ENCODE measurements around the gene EPHA4.
A peak's percentile ranks its signal among the peaks of the same experiment; 100 is the strongest.

EPHA4 gene

GRCh38 chr2:221484761-221485502 is 87.2 kb downstream of the EPHA4 start:
- Histone ChIP-seq H3K27ac (peak overlapping the region in 1 of 21 experiments; percentile 25), H3K4me3 (no peak overlapping the region)

- no peak overlapping the region for H3K4me3 ChIP-seq
Measured at GRCh38 chr2:221482666-221483455, 89.2 kb downstream of the EPHA4 start.

GRCh38 chr2:221480821-221481220 is 91.3 kb downstream of the EPHA4 start:
- H3K4me3 ChIP-seq: no peak overlapping the region
- no peak overlapping the region for H3K27ac ChIP-seq

More at GRCh38 chr2:221482666-221483455, 89.2 kb downstream of the EPHA4 start:
- no peak overlapping the region for H3K27ac ChIP-seq

- H3K27ac ChIP-seq: no peak overlapping the region
- no peak overlapping the region for H3K4me3 ChIP-seq
Measured at GRCh38 chr2:221480163-221480562, 91.9 kb downstream of the EPHA4 start.

GRCh38 chr2:221478485-221478863 is 93.6 kb downstream of the EPHA4 start:
- H3K27ac ChIP-seq: peak overlapping the region in 3 of 21 experiments; percentile 4 to 23 (median 7)
- no peak overlapping the region for H3K4me3 ChIP-seq

- H3K4me3 ChIP-seq: no peak overlapping the region
- peak overlapping the region in 4 of 21 experiments; percentile 4 to 23 (median 8) for H3K27ac ChIP-seq
Measured at GRCh38 chr2:221477714-221478484, 94.2 kb downstream of the EPHA4 start.

GRCh38 chr2:221476195-221476594 is 95.9 kb downstream of the EPHA4 start:
- Histone ChIP-seq H3K27ac (no peak overlapping the region), H3K4me3 (no peak overlapping the region)

GRCh38 chr2:221473451-221473850 is 98.7 kb downstream of the EPHA4 start:
- Histone ChIP-seq H3K4me3 (no peak overlapping the region), H3K27ac (no peak overlapping the region)

- peak overlapping the region in 7 of 21 experiments; percentile 23 to 68 (median 51) for H3K27ac ChIP-seq
Measured at GRCh38 chr2:221468317-221468716, 103.8 kb downstream of the EPHA4 start.

GRCh38 chr2:221467610-221468009 is 104.5 kb downstream of the EPHA4 start:
- H3K4me3 ChIP-seq: no peak overlapping the region
- peak overlapping the region in 7 of 21 experiments; percentile 31 to 71 (median 39) for H3K27ac ChIP-seq

More at GRCh38 chr2:221468317-221468716, 103.8 kb downstream of the EPHA4 start:
- no peak overlapping the region for H3K4me3 ChIP-seq

GRCh38 chr2:221466744-221467143 is 105.4 kb downstream of the EPHA4 start:
- H3K4me3 ChIP-seq: no peak overlapping the region
- peak overlapping the region in 5 of 21 experiments; percentile 0 to 71 (median 39) for H3K27ac ChIP-seq

- H3K4me3 ChIP-seq: no peak overlapping the region
Measured at GRCh38 chr2:221465776-221466175, 106.3 kb downstream of the EPHA4 start.

GRCh38 chr2:221464971-221465370 is 107.1 kb downstream of the EPHA4 start:
- H3K4me3 ChIP-seq: no peak overlapping the region

More at GRCh38 chr2:221465776-221466175, 106.3 kb downstream of the EPHA4 start:
- H3K27ac ChIP-seq: no peak overlapping the region

GRCh38 chr2:221463241-221463896 is 108.7 kb downstream of the EPHA4 start:
- no peak overlapping the region for H3K27ac ChIP-seq
- no peak overlapping the region for H3K4me3 ChIP-seq

More at GRCh38 chr2:221464971-221465370, 107.1 kb downstream of the EPHA4 start:
- no peak overlapping the region for H3K27ac ChIP-seq

GRCh38 chr2:221461901-221462300 is 110.2 kb downstream of the EPHA4 start:
- no peak overlapping the region for H3K27ac ChIP-seq
- no peak overlapping the region for H3K4me3 ChIP-seq

- H3K4me3 ChIP-seq: no peak overlapping the region
- no peak overlapping the region for H3K27ac ChIP-seq
Measured at GRCh38 chr2:221460136-221460535, 112.0 kb downstream of the EPHA4 start.

GRCh38 chr2:221458578-221458977 is 113.5 kb downstream of the EPHA4 start:
- no peak overlapping the region for H3K27ac ChIP-seq

GRCh38 chr2:221455214-221455613 is 116.9 kb downstream of the EPHA4 start:
- H3K27ac ChIP-seq: no peak overlapping the region
- no peak overlapping the region for H3K4me3 ChIP-seq

More at GRCh38 chr2:221458578-221458977, 113.5 kb downstream of the EPHA4 start:
- no peak overlapping the region for H3K4me3 ChIP-seq

- Histone ChIP-seq H3K27ac (no peak overlapping the region), H3K4me3 (no peak overlapping the region)
Measured at GRCh38 chr2:221454459-221455105, 117.5 kb downstream of the EPHA4 start.
